Ramos (cell line): ENCODE measurements around the gene ANAPC4.
"Not testable (repeated sequence)": the region's sequence is repeated elsewhere in the genome, so short reads cannot be mapped to it uniquely, and the experiment has no call there.

Experiments used
- in situ Hi-C: fragments of 300-500 bp; cut with MboI; formaldehyde crosslinking; loops from one replicate; pipeline ENCODE4 v1.14.3; 2022; ENCODE audit warnings: low sequenced_read_pairs; ENCODE audit not compliant: unreplicated experiment

Gene ANAPC4

GRCh38 chr4:25376754-25377571 is at the start of gene ANAPC4:
ANAPC4 (plus strand) TSS chr4:25377263; CDS start chr4:25377428, 165 bp downstream.
- in situ Hi-C loops, result loop anchor here (10.0 kb wide), 1 partner anchor 202 kb away; no protein-coding TSS in a partner anchor

- in situ Hi-C loops, result not testable (repeated sequence)
Measured at GRCh38 chr4:25328463-25328862, 48.6 kb upstream of the ANAPC4 start.

DNA sequence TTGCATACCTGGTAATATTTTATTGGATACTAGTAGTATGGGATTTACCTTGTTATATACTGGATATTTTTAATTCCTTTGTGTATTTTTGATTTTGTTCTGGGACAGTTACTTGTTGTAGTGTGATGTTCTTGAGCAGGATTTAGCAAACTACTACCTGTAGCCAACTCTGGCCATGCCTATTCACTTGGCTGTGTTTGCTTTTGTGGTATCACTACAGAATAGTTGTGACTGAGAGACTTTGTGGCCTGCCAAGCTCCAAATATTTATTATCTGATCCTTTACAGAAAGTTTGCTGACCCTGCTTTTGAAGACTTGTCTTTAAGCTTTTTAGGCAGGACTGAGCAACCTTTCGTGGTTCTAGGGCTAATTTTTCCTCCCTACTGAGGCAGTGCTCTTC is 46.7 kb upstream of the ANAPC4 start:
- in situ Hi-C loops, result no loop called here

GRCh38 chr4:25330905-25331808 is 45.9 kb upstream of the ANAPC4 start:
- in situ Hi-C loops, result no loop called here

- in situ Hi-C loops, result no loop called here
Measured at GRCh38 chr4:25343671-25344070, 33.4 kb upstream of the ANAPC4 start.

- in situ Hi-C loops, result no loop called here
Measured at GRCh38 chr4:25345744-25346143, 31.3 kb upstream of the ANAPC4 start.

GRCh38 chr4:25346913-25347312 is 30.1 kb upstream of the ANAPC4 start:
- in situ Hi-C loops, result no loop called here

DNA sequence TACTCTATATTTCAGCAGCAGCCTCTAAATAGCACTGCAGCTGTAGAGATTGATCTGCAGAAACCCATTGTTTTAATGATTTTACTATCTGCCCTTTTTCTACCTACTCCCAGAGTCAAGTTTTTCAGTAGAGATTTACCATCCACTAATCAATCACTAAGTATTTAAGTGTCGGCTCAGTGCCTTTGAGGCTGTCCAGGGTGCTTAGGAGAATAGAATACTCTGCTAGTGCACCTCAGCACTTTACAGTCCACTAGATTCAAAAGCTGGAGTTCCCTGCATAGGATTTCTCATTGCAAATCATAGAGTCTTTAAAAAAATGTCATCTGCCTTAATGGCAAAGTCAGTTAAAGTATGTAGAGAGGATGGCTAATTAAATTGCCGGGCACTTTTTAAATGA is 29.6 kb upstream of the ANAPC4 start:
- in situ Hi-C loops, result no loop called here

DNA sequence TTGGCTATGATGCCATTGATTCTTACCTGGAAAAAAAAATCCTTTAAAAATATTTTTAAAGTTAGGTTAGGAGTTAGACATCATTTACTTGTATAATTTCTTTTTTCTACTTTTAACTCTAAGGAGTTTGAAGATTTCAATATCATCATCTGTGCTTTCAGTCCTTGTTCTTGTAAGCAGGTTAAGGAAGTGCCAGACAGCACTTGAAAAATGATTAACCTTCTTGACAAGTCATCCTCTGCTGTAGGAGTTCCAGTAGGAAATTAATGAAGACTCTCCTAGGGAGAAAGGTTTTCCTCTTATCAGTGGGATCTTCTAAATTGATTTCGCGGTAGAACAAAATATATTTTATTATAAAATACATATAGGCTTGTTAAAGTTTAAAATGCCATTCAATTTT is 29.1 kb upstream of the ANAPC4 start:
- in situ Hi-C loops, result no loop called here

GRCh38 chr4:25350561-25350960 is 26.5 kb upstream of the ANAPC4 start:
- in situ Hi-C loops, result no loop called here

DNA sequence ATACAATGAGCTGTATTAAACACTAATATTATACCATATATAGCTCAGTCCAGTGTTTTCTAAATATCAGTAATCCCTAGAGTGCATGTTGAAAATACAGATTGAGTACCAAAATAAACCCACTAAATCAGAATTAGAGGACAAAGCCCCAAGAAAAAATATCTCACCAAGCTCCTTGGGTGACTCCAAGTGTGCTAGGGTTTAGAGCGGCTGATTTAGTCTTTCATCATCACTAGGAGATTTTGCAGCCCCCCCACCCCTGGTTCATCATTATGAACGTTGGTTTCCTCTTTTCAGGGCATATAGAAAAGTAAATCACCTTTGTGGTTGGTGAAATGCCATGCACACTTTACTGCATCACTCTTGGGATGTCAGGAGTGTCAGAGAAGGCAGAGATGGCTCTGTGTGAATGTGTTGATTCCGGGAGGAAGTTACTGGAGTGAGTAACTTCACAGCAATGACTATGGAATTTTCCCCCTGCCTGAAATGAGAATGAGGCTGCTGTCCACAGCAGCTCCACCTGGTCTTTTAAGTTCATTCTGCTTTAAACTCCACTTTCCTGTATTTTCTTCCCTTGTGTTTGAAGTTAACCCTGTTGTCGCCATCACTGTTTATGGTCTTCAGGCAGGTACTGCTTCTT is 25.2 kb upstream of the ANAPC4 start:
- in situ Hi-C loops, result no loop called here

GRCh38 chr4:25356068-25356467 is 21.0 kb upstream of the ANAPC4 start:
- in situ Hi-C loops, result no loop called here

- in situ Hi-C loops, result no loop called here
Measured at GRCh38 chr4:25358515-25359275, 18.4 kb upstream of the ANAPC4 start.

DNA sequence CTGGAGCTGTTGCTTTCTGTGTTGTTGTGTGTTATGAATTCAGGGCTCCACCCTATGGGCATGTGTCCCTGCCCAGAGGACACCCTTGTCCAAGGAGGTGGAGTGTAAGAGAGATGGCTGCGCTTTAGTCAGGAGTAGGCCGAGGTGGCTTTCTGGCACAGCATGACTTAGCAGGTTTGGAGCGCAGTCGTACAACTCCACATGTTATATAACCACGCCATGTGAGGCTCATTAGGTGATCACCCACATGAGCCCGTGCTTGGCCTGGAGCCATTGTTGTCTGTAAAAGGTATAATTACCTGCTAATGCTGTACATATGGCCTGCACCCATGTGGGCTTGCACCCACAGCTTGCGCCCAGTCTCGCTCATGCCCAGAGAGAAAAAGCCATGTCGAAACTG is 15.8 kb upstream of the ANAPC4 start:
- in situ Hi-C loops, result no loop called here

- in situ Hi-C loops, result no loop called here
Measured at GRCh38 chr4:25367004-25367621, 9.9 kb upstream of the ANAPC4 start.

DNA sequence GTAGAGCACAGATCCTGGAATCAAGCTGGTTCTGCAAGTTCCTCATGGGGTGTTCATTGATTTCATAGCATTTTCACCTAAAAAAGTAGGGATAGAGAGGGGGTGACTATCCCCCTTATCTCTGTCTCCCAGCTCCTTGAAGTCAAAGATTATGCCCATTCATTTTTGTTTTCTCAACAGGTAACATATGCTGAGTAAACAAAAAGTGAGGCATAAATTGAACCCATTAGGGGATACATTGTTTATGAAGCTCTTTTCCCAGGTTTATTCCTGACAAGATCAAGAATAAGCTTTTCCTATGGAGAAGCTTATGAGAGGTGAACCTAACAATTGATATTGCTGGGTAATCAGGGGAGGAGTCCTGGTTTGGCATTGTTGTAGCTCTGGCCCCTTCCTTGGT is 9.2 kb upstream of the ANAPC4 start:
- in situ Hi-C loops, result no loop called here

DNA sequence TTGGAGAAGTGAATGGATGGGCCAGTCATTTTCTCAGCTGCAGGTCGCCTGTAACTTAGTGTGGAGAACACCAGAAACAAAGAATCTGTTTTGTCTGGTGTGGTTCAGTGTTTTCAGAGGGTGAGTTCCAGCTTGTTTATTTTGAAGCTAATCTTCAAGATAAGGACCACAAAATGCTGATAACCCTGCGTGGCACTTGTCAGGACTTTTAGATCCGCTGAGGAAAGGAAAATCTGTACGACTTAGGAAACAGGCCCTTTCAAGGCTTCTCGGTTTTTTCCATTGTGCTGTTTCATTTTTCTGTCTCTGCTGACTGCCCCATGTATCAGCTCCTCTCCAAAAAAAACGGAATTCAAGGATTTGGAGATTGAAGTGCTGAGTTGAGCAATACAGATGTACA is 8.7 kb upstream of the ANAPC4 start:
- in situ Hi-C loops, result no loop called here

DNA sequence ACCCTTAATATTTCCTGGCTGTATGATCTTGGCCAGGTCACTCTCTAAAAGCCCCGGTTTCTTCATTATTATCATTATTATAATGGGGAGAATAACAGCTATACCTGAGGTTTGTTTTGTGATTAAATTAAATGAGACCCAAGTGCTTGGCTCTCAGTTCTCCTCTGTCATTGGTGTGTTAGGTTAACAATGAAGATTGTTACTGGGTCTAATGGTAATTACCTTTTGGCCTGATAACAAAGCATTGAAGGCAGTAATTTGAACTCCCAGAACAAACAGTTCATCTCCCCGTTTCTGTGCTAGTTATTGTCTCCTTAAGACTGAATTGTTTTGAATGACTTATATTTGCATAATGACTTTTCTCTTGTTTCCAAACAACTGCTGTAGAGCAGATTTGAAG is 6.8 kb upstream of the ANAPC4 start:
- in situ Hi-C loops, result loop anchor here (10.0 kb wide), 1 partner anchor 195 kb away; no protein-coding TSS in a partner anchor

GRCh38 chr4:25372549-25372948 is 4.5 kb upstream of the ANAPC4 start:
- in situ Hi-C loops, result loop anchor here (10.0 kb wide), 1 partner anchor 198 kb away; no protein-coding TSS in a partner anchor
